GM23338 (cell line): ENCODE measurements around the gene SEC61G.

ENCODE experiments used
- CTCF ChIP-seq, 2 experiments: fragments of 200-600 bp in 1 of 2; sonication (generic) in 1 of 2; conservative IDR thresholded peaks; 2 replicates each; pipeline versions ENCODE4 v1.5.1 to v1.6.1; 2016 to 2017; ENCODE audit warnings: antibody characterized with exemption in 2 of 2, low read depth in 2 of 2, mild to moderate bottlenecking in 2 of 2, moderate library complexity in 1 of 2
- REST ChIP-seq: IDR thresholded peaks from one replicate; pipeline ENCODE4 v1.6.1; 2018; ENCODE audit warnings: antibody characterized with exemption; ENCODE audit not compliant: unreplicated experiment
- STAT1 ChIP-seq: IDR thresholded peaks from one replicate; pipeline ENCODE4 v1.6.1; 2016; ENCODE audit warnings: antibody characterized with exemption; ENCODE audit not compliant: unreplicated experiment

- TF ChIP-seq CTCF (conservative IDR thresholded peaks at IDR 0.05; ENCODE audit: low read depth in 2 of 2) = no peak
- TF ChIP-seq REST = no peak
- TF ChIP-seq STAT1 = no peak
Measured at GRCh38 chr7:54729107-54729506, 29.9 kb downstream of the SEC61G start.
